Stimulated activated CD4-positive, alpha-beta T cell treated with anti-CD3 and anti-CD28 coated beads, Interleukin-4, amount 100 ng/mL, for 48 hours (primary cell): ENCODE results near the gene SIK3.

Source experiments
- DNase-seq, 2 donors: peaks; one replicate each; pipeline ENCODE4 v3.0.0-alpha.2; 2020; ENCODE audit warnings: low read depth in 2 of 2

The SIK3 gene

GRCh38 chr11:116866804-116867455 is 231.3 kb downstream of the SIK3 start:
- DNase-seq: no peak

GRCh38 chr11:116865696-116866095 is 232.5 kb downstream of the SIK3 start:
- DNase-seq: no peak

GRCh38 chr11:116864531-116864930 is 233.7 kb downstream of the SIK3 start:
- DNase-seq: no peak

GRCh38 chr11:116862951-116863350 is 235.3 kb downstream of the SIK3 start:
- DNase-seq: no peak

- DNase-seq: no peak
These were observed 236.0 kb downstream of the SIK3 start for GRCh38 chr11:116862185-116862584.

GRCh38 chr11:116861539-116861938 is 236.7 kb downstream of the SIK3 start:
- no peak for DNase-seq

- no peak for DNase-seq
These were observed 237.9 kb downstream of the SIK3 start for GRCh38 chr11:116860303-116860702.

- DNase-seq: no peak
These were observed 239.1 kb downstream of the SIK3 start for GRCh38 chr11:116859175-116859574.

GRCh38 chr11:116857936-116858335 is 240.3 kb downstream of the SIK3 start:
- no peak for DNase-seq

GRCh38 chr11:116857316-116857715 is 240.9 kb downstream of the SIK3 start:
- DNase-seq: no peak

- DNase-seq: no peak
These were observed 241.8 kb downstream of the SIK3 start for GRCh38 chr11:116856423-116856822.

- no peak for DNase-seq
These were observed 242.8 kb downstream of the SIK3 start for GRCh38 chr11:116855413-116855812.

GRCh38 chr11:116853461-116854073 is 244.7 kb downstream of the SIK3 start:
- peak in 1 of 2 donors; percentile 57 for DNase-seq

- no peak for DNase-seq
These were observed 245.8 kb downstream of the SIK3 start for GRCh38 chr11:116852261-116853031.

GRCh38 chr11:116851626-116852025 is 246.6 kb downstream of the SIK3 start:
- no peak for DNase-seq

- no peak for DNase-seq
These were observed 248.7 kb downstream of the SIK3 start for GRCh38 chr11:116849486-116849885.

GRCh38 chr11:116849060-116849459 is 249.2 kb downstream of the SIK3 start:
- no peak for DNase-seq

GRCh38 chr11:116847612-116848011 is 250.6 kb downstream of the SIK3 start:
- DNase-seq: no peak

GRCh38 chr11:116844722-116845121 is 253.5 kb downstream of the SIK3 start:
- no peak for DNase-seq

- DNase-seq: no peak
These were observed 254.6 kb downstream of the SIK3 start for GRCh38 chr11:116843661-116844060.

- DNase-seq: no peak
These were observed 255.3 kb downstream of the SIK3 start for GRCh38 chr11:116842909-116843308.

GRCh38 chr11:116842117-116842516 is 256.1 kb downstream of the SIK3 start:
- no peak for DNase-seq

GRCh38 chr11:116840746-116841296 is 257.4 kb downstream of the SIK3 start:
- no peak for DNase-seq
